ENCODE measurements around the gene FAM200C. TPM values are rescaled to one million over a fixed set of nuclear protein-coding genes. Genes with fewer than 3 reads are reported as not detected.
A peak's percentile ranks its signal among the peaks of the same experiment; 100 is the strongest.

FAM200C gene
- total RNA-seq, 2 donors from 2014 or later, result 2.4 to 2.7 TPM

DNA sequence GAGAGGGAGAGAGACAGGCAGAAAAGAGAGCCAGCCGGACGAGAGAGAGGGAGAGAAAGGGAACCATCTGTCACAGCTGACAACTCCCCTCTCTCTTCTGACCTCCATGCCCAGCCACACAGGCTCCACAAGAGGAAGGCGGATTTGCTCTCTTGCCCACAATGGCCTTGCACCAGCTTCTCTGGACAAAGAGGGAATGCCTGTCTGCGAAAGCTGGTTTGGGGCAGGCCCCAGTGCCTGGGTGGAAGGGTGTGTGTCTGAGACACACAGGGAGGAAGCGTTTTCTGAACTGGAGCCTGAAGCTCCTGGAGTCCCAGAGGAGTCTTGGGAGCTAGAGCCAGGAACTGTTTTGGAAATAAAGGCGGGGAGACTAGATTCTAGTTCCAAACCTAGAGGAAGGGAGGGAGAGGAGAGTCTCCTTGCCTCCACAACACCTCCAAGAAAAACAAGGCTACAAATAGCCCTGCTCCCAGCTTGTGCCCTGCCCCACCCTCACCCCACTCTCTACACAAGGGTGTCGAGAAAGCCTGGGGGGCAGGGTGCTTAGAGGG is 41.9 kb downstream of the FAM200C start:
- no peak for DNase-seq
- H3K4me3 Mint-ChIP-seq, result no peak overlapping the region
- no peak overlapping the region for H3K27ac Mint-ChIP-seq
- peaks cover 16% of the 10 kb centered on the region for H3K4me1 Mint-ChIP-seq
- Histone ChIP-seq H3K9ac (ENCODE audit: extremely low read depth, low read length, poor library complexity, severe bottlenecking) (no peak overlapping the region), H3K9me3 (ENCODE audit: control insufficient read depth, low read length) (no peaks in the 10 kb centered on the region), H3K27ac (ENCODE audit: low read depth, low read length) (peak overlapping the region; percentile 63), H3K27me3 (ENCODE audit: control insufficient read depth, insufficient read depth, low read length, poor library complexity, severe bottlenecking) (no peaks in the 10 kb centered on the region), H3K36me3 (ENCODE audit: control insufficient read depth, insufficient read depth, low read length) (no peaks in the 10 kb centered on the region), H3K4me1 (ENCODE audit: control insufficient read depth, insufficient read depth, low read length) (no peaks in the 10 kb centered on the region), H3K4me3 (ENCODE audit: low read length) (no peak overlapping the region)
- H3K9me3 Mint-ChIP-seq, result no peaks in the 10 kb centered on the region
- 93% methylated on average over 7 of the region's 7 CpGs; no CpG with 5 or more reads in 1 of the 2 experiments for WGBS, 2 experiments (ENCODE audit: insufficient coverage in 1 of 2, insufficient read length in 1 of 2)
- no peaks in the 10 kb centered on the region for H3K27me3 Mint-ChIP-seq (ENCODE audit: insufficient read depth)
- TF ChIP-seq, protein P1, sequence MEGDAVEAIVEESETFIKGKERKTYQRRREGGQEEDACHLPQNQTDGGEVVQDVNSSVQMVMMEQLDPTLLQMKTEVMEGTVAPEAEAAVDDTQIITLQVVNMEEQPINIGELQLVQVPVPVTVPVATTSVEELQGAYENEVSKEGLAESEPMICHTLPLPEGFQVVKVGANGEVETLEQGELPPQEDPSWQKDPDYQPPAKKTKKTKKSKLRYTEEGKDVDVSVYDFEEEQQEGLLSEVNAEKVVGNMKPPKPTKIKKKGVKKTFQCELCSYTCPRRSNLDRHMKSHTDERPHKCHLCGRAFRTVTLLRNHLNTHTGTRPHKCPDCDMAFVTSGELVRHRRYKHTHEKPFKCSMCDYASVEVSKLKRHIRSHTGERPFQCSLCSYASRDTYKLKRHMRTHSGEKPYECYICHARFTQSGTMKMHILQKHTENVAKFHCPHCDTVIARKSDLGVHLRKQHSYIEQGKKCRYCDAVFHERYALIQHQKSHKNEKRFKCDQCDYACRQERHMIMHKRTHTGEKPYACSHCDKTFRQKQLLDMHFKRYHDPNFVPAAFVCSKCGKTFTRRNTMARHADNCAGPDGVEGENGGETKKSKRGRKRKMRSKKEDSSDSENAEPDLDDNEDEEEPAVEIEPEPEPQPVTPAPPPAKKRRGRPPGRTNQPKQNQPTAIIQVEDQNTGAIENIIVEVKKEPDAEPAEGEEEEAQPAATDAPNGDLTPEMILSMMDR (conservative IDR thresholded peaks at IDR 0.05), result no peak
- no peaks in the 10 kb centered on the region for H3K36me3 Mint-ChIP-seq (ENCODE audit: low read depth)

- Mint-ChIP-seq H3K4me3 (no peak overlapping the region), H3K36me3 (ENCODE audit: low read depth) (no peaks in the 10 kb centered on the region), H3K9me3 (no peaks in the 10 kb centered on the region), H3K4me1 (peaks cover 16% of the 10 kb centered on the region), H3K27ac (no peak overlapping the region), H3K27me3 (ENCODE audit: insufficient read depth) (no peaks in the 10 kb centered on the region)
- Histone ChIP-seq H3K4me1 (ENCODE audit: control insufficient read depth, insufficient read depth, low read length) (no peaks in the 10 kb centered on the region), H3K9me3 (ENCODE audit: control insufficient read depth, low read length) (no peaks in the 10 kb centered on the region), H3K9ac (ENCODE audit: extremely low read depth, low read length, poor library complexity, severe bottlenecking) (no peak overlapping the region), H3K27ac (ENCODE audit: low read depth, low read length) (peak overlapping the region; percentile 63), H3K36me3 (ENCODE audit: control insufficient read depth, insufficient read depth, low read length) (no peaks in the 10 kb centered on the region), H3K27me3 (ENCODE audit: control insufficient read depth, insufficient read depth, low read length, poor library complexity, severe bottlenecking) (no peaks in the 10 kb centered on the region), H3K4me3 (ENCODE audit: low read length) (no peak overlapping the region)
- TF ChIP-seq, protein P1 (conservative IDR thresholded peaks at IDR 0.05), result no peak
- no peak for DNase-seq
- 88 to 90% methylated on average over 7 of the region's 7 CpGs for WGBS, 2 experiments (ENCODE audit: insufficient coverage in 1 of 2, insufficient read length in 1 of 2)
These were observed 42.5 kb downstream of the FAM200C start for GRCh38 chr5:160357394-160357793.

- DNase-seq, result no peak
- H3K4me1 Mint-ChIP-seq, result peaks cover 16% of the 10 kb centered on the region
- Histone ChIP-seq H3K9ac (ENCODE audit: extremely low read depth, low read length, poor library complexity, severe bottlenecking) (no peak overlapping the region), H3K4me3 (ENCODE audit: low read length) (no peak overlapping the region), H3K27ac (ENCODE audit: low read depth, low read length) (peak overlapping the region; percentile 38), H3K36me3 (ENCODE audit: control insufficient read depth, insufficient read depth, low read length) (no peaks in the 10 kb centered on the region), H3K4me1 (ENCODE audit: control insufficient read depth, insufficient read depth, low read length) (no peaks in the 10 kb centered on the region), H3K9me3 (ENCODE audit: control insufficient read depth, low read length) (no peaks in the 10 kb centered on the region), H3K27me3 (ENCODE audit: control insufficient read depth, insufficient read depth, low read length, poor library complexity, severe bottlenecking) (no peaks in the 10 kb centered on the region)
- TF ChIP-seq, protein P1 (conservative IDR thresholded peaks at IDR 0.05), result no peak
- no peaks in the 10 kb centered on the region for H3K27me3 Mint-ChIP-seq (ENCODE audit: insufficient read depth)
- 78 to 84% methylated on average over 2 to 7 of the region's 7 CpGs for WGBS, 2 experiments (ENCODE audit: insufficient coverage in 1 of 2, insufficient read length in 1 of 2)
- H3K36me3 Mint-ChIP-seq (ENCODE audit: low read depth), result no peaks in the 10 kb centered on the region
- no peaks in the 10 kb centered on the region for H3K9me3 Mint-ChIP-seq
- no peak overlapping the region for H3K4me3 Mint-ChIP-seq
- no peak overlapping the region for H3K27ac Mint-ChIP-seq
These were observed 43.1 kb downstream of the FAM200C start for GRCh38 chr5:160356550-160357347.

All from endodermal cell (in vitro differentiated cells).